ENCODE data around the gene SRSF3.
"Not testable (repeated sequence)": the region's sequence is repeated elsewhere in the genome, so short reads cannot be mapped to it uniquely, and the experiment has no call there.

DNA sequence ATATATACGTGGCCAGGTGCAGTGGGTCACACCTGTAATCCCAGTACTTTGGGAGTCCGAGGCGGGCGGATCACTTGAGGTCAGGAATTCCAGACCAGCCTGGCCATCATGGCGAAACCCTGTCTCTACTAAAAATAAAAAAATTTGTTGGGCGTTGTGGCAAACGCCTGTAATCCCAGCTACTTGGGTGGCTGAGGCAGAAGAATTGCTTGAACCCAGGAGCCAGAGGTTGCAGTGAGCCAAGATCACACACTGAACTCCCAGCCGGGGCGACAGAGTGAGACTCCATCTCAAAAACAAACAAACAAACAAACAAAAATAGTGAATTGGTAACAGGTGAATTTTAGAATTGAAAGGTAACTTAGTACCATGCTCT lies 5.1 kb upstream of the SRSF3 start:
- TF ChIP-seq, protein P1, sequence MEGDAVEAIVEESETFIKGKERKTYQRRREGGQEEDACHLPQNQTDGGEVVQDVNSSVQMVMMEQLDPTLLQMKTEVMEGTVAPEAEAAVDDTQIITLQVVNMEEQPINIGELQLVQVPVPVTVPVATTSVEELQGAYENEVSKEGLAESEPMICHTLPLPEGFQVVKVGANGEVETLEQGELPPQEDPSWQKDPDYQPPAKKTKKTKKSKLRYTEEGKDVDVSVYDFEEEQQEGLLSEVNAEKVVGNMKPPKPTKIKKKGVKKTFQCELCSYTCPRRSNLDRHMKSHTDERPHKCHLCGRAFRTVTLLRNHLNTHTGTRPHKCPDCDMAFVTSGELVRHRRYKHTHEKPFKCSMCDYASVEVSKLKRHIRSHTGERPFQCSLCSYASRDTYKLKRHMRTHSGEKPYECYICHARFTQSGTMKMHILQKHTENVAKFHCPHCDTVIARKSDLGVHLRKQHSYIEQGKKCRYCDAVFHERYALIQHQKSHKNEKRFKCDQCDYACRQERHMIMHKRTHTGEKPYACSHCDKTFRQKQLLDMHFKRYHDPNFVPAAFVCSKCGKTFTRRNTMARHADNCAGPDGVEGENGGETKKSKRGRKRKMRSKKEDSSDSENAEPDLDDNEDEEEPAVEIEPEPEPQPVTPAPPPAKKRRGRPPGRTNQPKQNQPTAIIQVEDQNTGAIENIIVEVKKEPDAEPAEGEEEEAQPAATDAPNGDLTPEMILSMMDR (IDR thresholded peaks at IDR 0.05): not testable (repeated sequence)
- TF ChIP-seq POLR2A (IDR thresholded peaks at IDR 0.05): not testable (repeated sequence)

All from uterus (tissue), 2 donors.